HG02798 (cell line): ENCODE measurements around the gene LRTM1.

Experiments used
- ATAC-seq: cut with Tn5 transposase; IDR thresholded peaks from one replicate; pipeline ENCODE4 v1.9.1; 2021; ENCODE audit warnings: mild to moderate bottlenecking; ENCODE audit not compliant: unreplicated experiment, poor library complexity

LRTM1 gene

GRCh38 chr3:54928046-54928770, at the start of gene LRTM1:
Gene LRTM1, minus strand, starts transcription at chr3:54928059. Its CDS starts 148 bp downstream, at chr3:54927911.
- ATAC-seq, result no peak

DNA sequence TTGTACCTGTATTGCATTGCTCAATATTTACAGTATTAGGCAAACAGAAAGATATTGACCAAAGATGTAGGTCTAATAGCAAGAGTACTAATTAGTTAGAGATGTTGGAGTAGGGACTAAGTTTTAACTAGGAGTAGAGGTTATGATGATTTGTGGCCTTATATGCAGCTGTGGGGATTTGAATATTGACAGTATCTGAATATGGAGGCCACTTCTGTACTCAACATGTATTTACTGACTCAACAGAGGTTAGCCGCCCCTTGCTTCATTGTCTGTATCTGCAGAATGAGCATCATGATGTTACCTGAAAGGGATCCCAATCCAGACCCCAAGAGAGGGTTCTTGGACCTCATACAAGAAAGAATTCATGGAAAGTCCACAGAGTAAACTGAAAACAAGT, 49.6 kb upstream of the LRTM1 start:
- ATAC-seq, result no peak

GRCh38 chr3:54970895-54971294, 43.0 kb upstream of the LRTM1 start:
- ATAC-seq, result no peak

DNA sequence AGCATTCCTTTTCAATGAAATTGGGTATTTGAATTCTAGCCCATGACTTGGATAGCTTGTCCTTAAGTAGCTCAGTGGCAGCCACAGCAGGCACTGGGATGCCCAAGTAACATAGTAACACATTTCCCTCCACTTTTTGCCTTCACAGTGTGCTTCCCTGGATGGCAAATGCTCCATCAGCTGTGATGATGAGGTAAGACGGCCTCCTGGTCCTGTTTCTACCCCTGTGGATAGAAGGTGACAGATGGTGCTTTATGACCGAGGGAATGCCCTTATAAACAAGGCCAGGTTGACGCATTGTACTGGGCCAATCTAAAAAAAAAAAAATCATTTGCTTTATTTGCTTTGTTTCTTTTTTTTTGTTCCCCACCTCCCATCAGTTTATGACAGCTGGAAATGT, 41.8 kb upstream of the LRTM1 start:
- no peak for ATAC-seq

DNA sequence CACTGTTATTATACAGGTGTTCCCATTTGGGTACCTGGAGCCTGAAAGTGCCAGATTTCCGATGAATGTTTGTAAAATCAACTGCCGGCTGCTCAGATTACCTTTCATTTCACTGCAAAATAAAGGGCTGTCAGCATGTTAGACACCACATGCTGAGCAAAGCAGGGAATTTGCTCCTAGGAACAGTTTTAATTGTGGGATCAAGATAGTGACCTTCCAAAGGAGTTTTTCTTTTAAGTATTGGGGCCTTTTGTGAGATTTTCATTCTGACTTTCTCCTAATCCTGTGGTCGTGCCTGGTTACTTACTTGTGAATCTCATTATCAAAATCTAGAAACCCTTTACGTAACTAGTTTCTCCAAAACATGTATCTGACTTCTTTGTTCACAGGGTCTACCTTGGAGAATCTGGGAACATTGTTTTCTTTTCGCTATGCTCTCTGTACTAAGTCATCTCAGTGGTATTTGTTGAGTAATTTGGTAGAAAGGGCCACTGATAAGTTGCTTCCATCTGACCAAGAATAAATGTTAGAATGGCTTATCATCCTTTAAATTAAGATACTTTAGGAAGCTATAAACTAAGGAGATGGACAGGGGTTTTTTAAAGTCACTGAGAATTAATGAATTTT, 40.8 kb upstream of the LRTM1 start:
- no peak for ATAC-seq

- ATAC-seq, result no peak
Observed at GRCh38 chr3:54967731-54968161, 39.9 kb upstream of the LRTM1 start.

GRCh38 chr3:54966979-54967378, 39.1 kb upstream of the LRTM1 start:
- no peak for ATAC-seq

DNA sequence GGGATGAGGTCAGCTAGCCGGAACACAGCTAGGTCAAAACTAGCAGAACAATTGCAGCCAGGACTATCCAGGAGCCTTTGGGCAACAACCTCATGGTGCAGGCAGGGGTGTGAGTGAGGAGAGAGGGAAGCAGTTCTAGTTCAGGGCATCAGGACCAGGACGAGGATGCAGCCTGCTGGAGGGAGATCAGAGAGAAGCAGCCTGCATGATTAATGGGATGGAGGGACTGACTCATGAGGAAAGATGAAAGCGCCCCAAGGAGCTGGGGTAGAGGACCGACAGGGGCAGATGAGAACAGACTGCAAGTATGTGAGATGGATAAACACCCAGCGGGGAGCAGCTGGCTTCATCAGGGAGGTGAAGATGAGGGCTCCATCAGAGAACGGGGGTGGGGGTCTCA, 37.9 kb upstream of the LRTM1 start:
- ATAC-seq, result no peak

DNA sequence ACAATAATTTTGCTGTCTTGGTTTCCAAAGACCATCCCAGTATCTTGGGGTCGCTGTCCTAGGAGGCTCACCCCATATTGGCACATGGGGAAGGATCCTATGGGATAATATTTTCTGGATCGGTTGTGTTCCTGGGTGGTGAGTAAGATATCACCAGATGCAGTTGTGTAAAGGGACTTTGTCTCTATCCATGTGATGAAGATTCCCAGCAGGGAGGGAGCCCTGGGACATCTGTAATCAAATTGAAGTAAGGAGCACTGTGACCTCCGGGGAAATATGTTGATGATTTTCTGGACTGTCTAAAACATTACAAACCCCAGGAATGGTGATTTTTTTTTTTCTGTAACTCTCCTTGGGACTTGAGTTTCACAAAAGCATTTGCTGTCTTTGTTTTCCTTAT, 36.2 kb upstream of the LRTM1 start:
- no peak for ATAC-seq

DNA sequence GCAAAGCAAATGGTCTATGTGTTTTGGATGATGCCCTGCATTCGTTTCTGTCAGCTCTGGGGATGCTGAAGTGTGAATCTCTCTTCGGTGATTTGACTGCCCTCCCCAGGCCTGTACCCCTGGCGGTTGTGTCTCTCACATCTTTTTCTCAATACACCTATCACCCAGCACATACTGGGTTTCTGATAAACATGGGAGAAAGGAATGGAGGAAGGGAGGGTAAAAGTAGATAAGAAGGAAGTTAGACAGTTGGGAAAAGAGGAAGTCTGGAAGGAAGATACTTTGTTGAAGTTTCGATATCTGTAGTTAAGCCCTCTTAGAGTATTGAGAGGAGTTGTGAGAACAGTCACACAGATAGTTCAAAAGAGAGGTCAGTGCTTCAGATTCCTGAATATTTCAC, 35.8 kb upstream of the LRTM1 start:
- ATAC-seq, result no peak

DNA sequence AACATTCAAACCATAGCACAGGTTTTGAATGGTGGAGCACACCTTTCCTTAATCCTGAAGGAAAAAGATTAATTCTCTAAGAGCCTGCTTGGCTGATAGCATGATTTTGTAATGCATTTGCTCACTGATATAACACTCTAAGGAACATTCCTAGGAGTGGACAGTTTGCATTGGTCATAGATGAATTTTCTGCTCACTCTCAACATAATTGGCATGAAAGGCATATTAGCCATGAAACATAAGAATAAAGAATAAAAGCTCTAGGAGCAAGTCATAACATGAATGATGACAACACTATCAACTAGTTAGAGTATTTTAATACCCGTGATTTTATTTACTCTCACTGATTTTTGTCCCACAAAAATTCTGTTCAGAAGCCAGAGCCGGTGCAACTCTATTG, 34.3 kb upstream of the LRTM1 start:
- ATAC-seq, result no peak

GRCh38 chr3:54960701-54961100, 32.8 kb upstream of the LRTM1 start:
- ATAC-seq, result no peak

DNA sequence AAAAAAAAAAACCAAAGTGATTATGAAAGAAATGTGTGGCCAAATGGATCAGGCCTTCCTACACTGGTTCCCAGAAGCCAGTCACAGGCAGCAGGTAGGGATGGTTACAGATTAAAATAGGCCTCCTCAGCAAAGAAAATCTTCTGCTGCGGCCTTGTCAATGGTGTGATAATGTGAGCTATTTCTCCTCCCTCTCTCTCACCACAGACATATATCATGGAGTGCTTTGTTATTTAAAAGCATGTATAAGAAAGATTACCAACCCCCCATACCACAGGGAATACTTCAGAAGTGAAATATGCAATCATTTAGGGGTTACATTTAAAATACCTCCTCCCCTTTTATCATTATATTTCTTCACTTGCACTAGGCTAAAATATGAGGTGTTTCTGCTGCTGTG, 32.2 kb upstream of the LRTM1 start:
- ATAC-seq, result no peak

- no peak for ATAC-seq
Observed at GRCh38 chr3:54957711-54958110, 29.9 kb upstream of the LRTM1 start.

DNA sequence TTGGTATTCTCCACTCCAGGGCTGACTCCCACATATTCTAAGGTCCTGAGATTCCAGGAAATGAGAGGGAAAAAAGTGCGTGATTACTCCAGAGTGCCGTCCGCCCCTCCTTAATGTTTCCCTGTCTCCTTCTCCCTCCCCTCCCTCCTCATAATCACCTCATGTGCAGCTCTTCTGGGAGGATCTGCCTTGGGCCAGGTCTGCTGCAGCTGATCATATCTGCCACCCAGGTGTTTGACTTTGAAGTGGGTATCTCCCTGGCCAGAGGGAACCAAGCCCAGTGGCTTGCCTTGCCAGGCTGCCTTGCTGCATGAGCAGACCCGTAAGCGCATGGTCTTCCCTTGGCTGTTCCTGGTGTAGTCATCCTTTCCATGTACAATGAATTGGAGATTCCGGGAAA, 28.1 kb upstream of the LRTM1 start:
- ATAC-seq, result no peak

GRCh38 chr3:54955496-54955895, 27.6 kb upstream of the LRTM1 start:
- no peak for ATAC-seq

DNA sequence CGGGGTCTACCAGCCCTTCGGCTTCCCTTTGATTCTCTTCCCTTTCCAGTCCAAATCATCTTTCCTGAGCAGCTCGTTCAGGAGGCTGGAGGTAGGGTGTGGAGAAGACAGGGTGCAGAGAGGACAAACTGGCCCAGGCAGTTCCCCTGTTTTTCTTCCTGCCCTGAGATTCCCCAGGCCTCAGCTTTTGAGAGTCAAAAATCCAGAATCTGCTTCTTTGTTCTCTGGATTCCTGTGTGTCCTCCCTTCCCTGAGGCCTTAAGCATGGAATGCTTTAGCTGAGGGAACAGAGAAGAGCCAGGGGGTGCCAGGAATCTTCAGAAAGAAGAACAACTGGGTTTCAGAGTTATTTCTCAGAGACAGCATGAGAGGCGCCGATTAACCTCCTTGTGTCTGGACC, 26.7 kb upstream of the LRTM1 start:
- no peak for ATAC-seq

DNA sequence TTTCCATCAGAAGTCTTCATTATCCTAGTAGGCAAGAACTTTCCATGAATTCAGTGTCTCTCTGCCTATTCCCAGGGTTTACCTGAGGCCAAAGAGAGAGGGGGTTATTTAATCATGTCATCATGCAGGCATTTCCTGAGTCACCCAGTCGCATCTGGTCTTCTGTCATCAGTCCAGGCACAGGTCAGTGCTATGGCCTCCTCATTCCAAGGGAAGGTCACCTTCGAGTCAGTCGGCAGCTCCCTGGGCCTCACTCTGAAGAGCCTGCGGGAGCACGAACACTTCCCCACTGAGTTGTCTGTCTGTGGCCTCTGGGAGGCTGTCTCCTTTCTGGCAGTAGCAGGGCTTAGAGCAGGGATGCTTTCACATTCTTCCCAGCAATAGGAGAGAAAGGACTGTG, 26.2 kb upstream of the LRTM1 start:
- no peak for ATAC-seq

- ATAC-seq, result no peak
Observed at GRCh38 chr3:54951405-54951804, 23.5 kb upstream of the LRTM1 start.

DNA sequence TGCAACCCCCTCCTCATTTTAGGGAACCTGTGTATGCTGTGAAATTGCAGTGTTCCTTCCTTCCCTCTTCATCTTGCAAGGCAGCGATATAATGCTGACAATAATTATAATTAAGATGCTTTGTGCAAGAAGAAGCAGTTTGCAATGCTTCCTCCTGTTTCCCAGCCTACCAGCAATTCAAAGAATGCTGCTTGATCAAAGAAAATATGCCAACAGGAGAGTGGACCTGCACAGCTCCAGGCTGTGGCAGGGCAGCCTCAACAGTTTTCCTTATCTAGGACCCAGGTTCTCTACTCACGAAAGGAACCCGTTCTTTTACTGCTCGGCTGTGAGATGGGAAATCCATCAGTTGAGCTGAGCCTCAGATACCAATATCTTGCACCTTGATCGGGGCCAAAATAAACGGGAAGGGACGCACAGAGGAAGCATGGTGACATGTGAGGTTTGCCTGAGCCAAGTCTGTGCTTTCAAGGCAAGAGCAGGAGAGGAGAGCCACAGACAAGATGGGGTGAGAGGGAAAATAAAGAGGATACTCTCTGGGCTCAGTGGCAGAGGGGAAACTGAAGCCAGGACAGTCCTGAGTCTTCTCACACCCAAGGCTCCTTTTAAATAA, 22.6 kb upstream of the LRTM1 start:
- ATAC-seq, result no peak

DNA sequence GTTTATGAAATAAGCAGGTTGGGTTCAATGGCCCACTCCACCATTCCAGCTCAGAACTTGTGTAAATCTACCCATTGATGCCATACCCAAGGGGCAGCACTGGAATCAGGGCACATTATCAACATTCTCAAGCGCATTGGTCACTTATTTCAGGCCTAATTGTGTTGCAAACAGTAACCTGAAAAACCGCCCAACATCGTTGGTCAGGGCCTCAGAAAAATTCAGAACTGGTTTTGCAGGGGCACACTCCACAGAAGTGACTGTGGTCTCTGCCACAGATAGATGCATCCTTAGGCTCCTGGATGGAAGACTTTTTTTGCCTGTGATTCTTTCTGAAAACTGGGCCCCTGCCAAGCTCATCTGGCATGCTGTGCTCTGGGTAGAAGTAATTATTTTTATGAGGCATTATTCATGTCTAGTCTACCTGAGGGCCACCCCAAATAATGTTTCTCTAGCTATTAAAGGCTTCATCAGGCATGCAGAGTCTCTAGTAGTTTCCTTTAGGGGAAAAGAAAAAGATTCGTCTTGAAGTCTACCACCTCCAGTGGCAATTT, 21.7 kb upstream of the LRTM1 start:
- ATAC-seq, result no peak
